Stomach (tissue), 4 donors: ENCODE results near the gene ASCC3.

Source experiments
- CTCF ChIP-seq, 7 experiments: fragments of 450-650 bp in 4 of 7; fragments of 200-600 bp in 3 of 7; sonication (generic) in 3 of 7; IDR thresholded peaks; one replicate each; pipeline ENCODE4 v1.5.1; 2016 to 2019; ENCODE audit warnings: antibody characterized with exemption in 7 of 7, control low read depth in 2 of 7, mild to moderate bottlenecking in 1 of 7
- EP300 ChIP-seq: sonication (generic); formaldehyde crosslinking; IDR thresholded peaks from one replicate; pipeline ENCODE4 v1.6.1; 2017; ENCODE audit warnings: antibody characterized with exemption
- POLR2A ChIP-seq, 4 donors: fragments of 450-650 bp; IDR thresholded peaks; one replicate each; pipeline ENCODE4 v1.6.1; 2016; ENCODE audit warnings: antibody characterized with exemption in 4 of 4, control low read depth in 2 of 4, mild to moderate bottlenecking in 1 of 4, moderate library complexity in 1 of 4

DNA sequence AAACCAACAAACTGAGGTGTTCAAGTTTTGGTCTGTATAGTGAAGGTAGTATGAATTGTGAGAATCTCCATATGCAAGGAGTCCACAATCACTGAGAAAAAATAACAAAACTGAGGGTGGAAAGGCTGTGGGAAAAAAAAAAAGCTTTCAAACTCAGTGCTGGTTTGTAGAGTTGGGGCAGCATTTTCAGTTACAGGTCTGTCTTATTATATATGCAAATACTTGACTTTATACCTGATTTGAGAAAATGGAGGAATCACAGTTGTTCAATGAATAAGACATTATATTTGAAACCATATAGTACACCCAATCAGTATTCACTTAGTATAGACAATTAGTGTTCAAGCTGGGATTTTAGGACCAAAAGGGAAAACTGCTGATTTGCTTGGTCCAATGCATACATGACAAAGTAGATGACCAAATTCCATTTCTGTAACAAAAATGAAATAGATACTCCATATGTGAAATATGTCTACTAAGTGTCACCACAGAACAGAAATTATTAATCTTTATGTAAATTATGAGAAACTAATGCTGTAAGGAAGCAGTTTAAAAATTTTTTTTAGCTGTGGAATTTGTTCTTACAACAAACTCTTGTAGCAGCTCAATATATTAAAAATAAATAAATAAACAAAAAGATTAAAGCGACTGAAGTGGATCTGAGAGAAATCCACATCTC is 187.7 kb downstream of the ASCC3 start:
- TF ChIP-seq CTCF (IDR thresholded peaks at IDR 0.05) (no peak), POLR2A (IDR thresholded peaks at IDR 0.05) (no peak), EP300 (no peak)
